T-helper 1 cell treated with Interleukin-12 subunit alpha and Interleukin-12 subunit beta and Interleukin-4 antibody, amounts not matched to agents 30 μg/mL and 1 μg/mL, for 36 hours (primary cell): Measurements from ENCODE around the gene SLC16A6.
"Not testable (repeated sequence)": the region's sequence is repeated elsewhere in the genome, so short reads cannot be mapped to it uniquely, and the experiment has no call there.

ENCODE experiments used
- H3K27ac Mint-ChIP-seq: one replicate; pipeline ENCODE4 v1.8.0; 2021; ENCODE audit warnings: mild to moderate bottlenecking, mixed read lengths
- H3K27me3 Mint-ChIP-seq: one replicate; pipeline ENCODE4 v1.8.0; 2021; ENCODE audit warnings: low read depth, mixed read lengths
- H3K36me3 Mint-ChIP-seq: one replicate; pipeline ENCODE4 v1.8.0; 2021; ENCODE audit warnings: low read depth, mixed read lengths
- H3K4me1 Mint-ChIP-seq: one replicate; pipeline ENCODE4 v1.8.0; 2021; ENCODE audit warnings: low read depth, mixed read lengths
- H3K4me3 Mint-ChIP-seq: one replicate; pipeline ENCODE4 v1.8.0; 2021; ENCODE audit warnings: mild to moderate bottlenecking, moderate library complexity, mixed read lengths
- H3K9me3 Mint-ChIP-seq: one replicate; pipeline ENCODE4 v1.8.0; 2021; ENCODE audit warnings: mixed read lengths

SLC16A6 gene

DNA sequence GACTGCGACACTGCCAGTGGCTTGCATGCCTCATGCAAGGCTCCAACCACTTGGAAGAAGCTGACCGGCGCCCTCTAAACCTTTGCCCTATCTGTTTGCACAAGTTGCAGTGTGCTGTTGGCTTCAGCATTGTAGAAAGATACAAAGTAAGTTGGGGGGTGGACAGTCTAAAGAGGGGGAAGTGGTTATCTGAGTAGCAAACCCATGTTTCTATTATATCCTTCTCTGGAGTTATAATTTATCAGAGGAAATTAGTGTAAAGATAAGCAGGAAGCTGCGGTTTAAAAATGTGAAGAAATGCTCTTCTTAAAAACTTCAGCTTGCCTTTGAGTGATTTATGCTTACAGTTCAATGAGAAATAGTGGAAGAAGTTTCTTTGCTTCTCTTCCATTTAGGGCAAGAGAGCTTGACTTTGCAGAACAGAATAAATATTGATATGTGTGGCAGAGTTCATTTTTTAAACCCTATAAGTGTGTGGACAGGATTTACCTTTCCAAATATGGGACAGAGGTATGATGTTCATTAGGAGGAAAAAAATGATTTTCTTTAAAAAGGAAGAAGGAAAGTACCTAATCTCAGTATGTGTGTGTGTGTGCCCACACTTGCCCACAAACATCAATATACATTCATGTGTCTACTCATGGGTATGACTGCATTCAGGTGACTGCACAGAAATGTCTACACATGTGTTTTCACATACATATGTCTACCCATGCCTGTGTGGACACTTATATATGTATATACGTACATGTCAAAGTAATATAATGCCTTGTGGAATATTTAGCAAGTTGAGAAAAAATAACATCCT is 35.0 kb downstream of the SLC16A6 start:
- Mint-ChIP-seq H3K36me3 (peaks cover 56% of the 10 kb centered on the region), H3K4me3 (peak overlapping the region; percentile 16), H3K9me3 (no peaks in the 10 kb centered on the region), H3K4me1 (peaks cover 70% of the 10 kb centered on the region), H3K27me3 (no peaks in the 10 kb centered on the region), H3K27ac (peak overlapping the region; percentile 87)

DNA sequence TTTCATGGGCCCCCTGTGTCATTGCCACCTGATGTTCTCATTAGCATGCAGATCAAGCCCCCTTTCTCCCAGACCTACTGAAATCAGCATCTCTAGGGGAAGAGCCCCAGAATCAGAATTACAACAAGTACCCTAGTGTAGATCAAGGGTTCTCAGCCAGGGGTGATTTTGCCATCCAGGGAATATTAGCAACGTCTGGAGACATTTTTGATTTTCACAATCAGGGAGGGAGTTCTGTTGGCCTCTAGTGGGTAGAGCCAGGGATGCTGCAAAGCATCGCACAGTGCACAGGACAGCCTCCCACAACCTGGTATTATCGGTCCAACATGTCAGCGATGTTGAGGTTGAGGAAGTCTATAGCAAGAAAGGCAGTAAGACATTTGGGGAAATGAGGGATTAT is 35.8 kb downstream of the SLC16A6 start:
- peak overlapping the region; percentile 87 for H3K27ac Mint-ChIP-seq
- peaks cover 55% of the 10 kb centered on the region for H3K36me3 Mint-ChIP-seq
- no peaks in the 10 kb centered on the region for H3K9me3 Mint-ChIP-seq
- H3K4me1 Mint-ChIP-seq = peaks cover 67% of the 10 kb centered on the region
- no peaks in the 10 kb centered on the region for H3K27me3 Mint-ChIP-seq
- H3K4me3 Mint-ChIP-seq = no peak overlapping the region

DNA sequence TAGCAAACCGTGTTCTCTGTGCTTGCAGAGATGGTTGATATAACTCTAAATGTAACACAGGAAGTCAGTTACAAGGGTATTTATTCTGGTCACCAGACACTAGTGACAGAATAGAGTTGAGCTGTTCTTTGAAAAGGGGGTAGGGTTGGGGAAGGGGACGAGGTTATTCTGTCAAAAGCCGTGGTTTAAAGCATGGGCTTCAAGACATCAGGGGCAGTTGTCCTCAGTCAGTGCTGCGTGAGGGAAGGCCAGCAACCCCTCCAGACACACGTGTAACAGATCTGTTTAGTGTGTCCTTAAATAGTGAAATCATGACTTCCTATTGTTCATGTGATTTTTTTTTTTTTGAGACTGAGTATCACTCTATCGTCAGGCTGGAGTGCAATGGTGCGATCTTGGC is 37.5 kb downstream of the SLC16A6 start:
- peak overlapping the region; percentile 71 for H3K27ac Mint-ChIP-seq
- peaks cover 57% of the 10 kb centered on the region for H3K36me3 Mint-ChIP-seq
- peak overlapping the region; percentile 32 for H3K4me3 Mint-ChIP-seq
- not testable (repeated sequence) for H3K27me3 Mint-ChIP-seq, H3K9me3 Mint-ChIP-seq
- peaks cover 70% of the 10 kb centered on the region for H3K4me1 Mint-ChIP-seq

DNA sequence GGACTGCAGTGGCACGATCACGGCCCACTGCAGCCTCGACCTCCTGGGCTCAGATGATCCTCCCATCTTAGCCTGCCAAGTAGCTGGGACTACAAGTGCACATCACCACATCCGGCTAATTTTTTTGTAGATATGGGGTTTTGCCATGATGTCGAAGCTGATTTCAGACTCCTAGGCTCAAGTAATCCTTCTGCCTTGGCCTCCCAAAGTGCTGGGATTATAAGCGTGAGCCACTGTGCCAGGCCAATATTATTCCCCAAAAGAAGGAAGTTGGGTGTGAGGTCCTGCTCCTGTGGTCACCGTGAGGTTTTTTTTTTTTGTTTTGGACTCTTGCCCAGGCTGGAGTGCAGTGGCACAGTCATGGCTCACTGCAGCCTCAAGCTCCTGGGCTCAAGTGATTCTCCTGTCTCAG is 41.6 kb downstream of the SLC16A6 start:
- Mint-ChIP-seq H3K9me3 (no peaks in the 10 kb centered on the region), H3K27me3 (no peaks in the 10 kb centered on the region), H3K4me3 (peak overlapping the region; percentile 89), H3K27ac (peak overlapping the region; percentile 94), H3K36me3 (peaks cover 33% of the 10 kb centered on the region), H3K4me1 (peaks cover 54% of the 10 kb centered on the region)

- Mint-ChIP-seq H3K4me1 (peaks cover 49% of the 10 kb centered on the region), H3K27ac (peak overlapping the region; percentile 94), H3K9me3 (no peaks in the 10 kb centered on the region), H3K36me3 (peaks cover 30% of the 10 kb centered on the region), H3K27me3 (no peaks in the 10 kb centered on the region), H3K4me3 (peak overlapping the region; percentile 89)
Measured at GRCh38 chr17:68248891-68249290, 42.0 kb downstream of the SLC16A6 start.

- Mint-ChIP-seq H3K27me3 (no peaks in the 10 kb centered on the region), H3K4me3 (peak overlapping the region; percentile 89), H3K4me1 (peaks cover 43% of the 10 kb centered on the region), H3K36me3 (peaks cover 33% of the 10 kb centered on the region), H3K9me3 (no peaks in the 10 kb centered on the region), H3K27ac (peak overlapping the region; percentile 94)
Measured at GRCh38 chr17:68248199-68248825, 42.6 kb downstream of the SLC16A6 start.

DNA sequence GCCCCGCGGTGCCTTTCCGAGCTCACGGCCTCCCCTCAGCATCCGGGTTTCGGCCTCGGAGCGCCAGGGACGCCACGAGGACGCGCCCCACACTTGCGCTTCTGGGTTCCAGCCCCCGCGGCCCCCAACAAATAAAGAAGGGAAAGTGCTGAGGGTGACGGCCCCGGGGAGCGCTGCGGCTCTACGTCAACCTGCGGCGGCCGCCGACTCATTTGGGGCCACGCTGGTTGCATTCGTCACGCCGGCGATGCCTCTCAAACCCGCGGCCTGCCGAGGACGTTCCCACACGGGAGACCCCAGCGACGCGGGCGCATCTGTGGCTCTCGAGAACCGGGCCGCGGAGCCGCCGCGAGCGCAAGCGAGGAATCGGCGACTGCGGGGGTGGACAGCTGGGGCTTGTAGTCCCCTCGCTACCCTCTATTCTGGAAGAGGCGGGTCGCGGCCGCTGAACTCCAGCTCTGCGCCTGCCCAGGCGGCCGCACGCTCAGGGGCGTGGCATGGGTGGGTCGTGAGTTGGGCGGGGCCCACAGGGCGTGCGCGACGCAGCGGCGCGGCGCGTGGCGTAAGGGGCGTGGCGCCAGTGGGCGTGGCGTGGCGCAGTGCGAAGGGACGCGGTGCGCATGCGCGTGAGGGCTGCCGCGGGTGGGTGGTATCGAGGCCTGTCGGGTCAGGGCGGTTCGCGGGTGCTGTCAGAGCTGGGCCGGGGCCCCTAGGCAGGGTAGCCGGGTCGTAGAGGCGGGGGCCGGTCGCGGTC is 43.3 kb downstream of the SLC16A6 start, which contains the start of gene AMZ2:
Gene AMZ2, plus strand, starts transcription at position 599 of the 754 bp plus-strand sequence. CDS start 2,145 bp downstream, outside the sequence.
- H3K27me3 Mint-ChIP-seq = no peaks in the 10 kb centered on the region
- H3K36me3 Mint-ChIP-seq = peaks cover 28% of the 10 kb centered on the region
- H3K27ac Mint-ChIP-seq = peak within 1 kb of the TSS; percentile 94
- H3K4me3 Mint-ChIP-seq = peak within 1 kb of the TSS; percentile 89
- H3K9me3 Mint-ChIP-seq = no peaks in the 10 kb centered on the region
- peaks cover 37% of the 10 kb centered on the region for H3K4me1 Mint-ChIP-seq

GRCh38 chr17:68246271-68247028 is 44.5 kb downstream of the SLC16A6 start:
- H3K27me3 Mint-ChIP-seq = no peaks in the 10 kb centered on the region
- peaks cover 23% of the 10 kb centered on the region for H3K36me3 Mint-ChIP-seq
- H3K4me1 Mint-ChIP-seq = peaks cover 33% of the 10 kb centered on the region
- peak overlapping the region; percentile 94 for H3K27ac Mint-ChIP-seq
- no peaks in the 10 kb centered on the region for H3K9me3 Mint-ChIP-seq
- peak overlapping the region; percentile 78 for H3K4me3 Mint-ChIP-seq

GRCh38 chr17:68239632-68240366 is 51.1 kb downstream of the SLC16A6 start:
- no peaks in the 10 kb centered on the region for H3K9me3 Mint-ChIP-seq
- peaks cover 12% of the 10 kb centered on the region for H3K36me3 Mint-ChIP-seq
- H3K27ac Mint-ChIP-seq = peak overlapping the region; percentile 96
- H3K4me1 Mint-ChIP-seq = peaks cover 47% of the 10 kb centered on the region
- H3K27me3 Mint-ChIP-seq = no peaks in the 10 kb centered on the region
- peak overlapping the region; percentile 79 for H3K4me3 Mint-ChIP-seq

GRCh38 chr17:68238871-68239253 is 52.1 kb downstream of the SLC16A6 start:
- peaks cover 48% of the 10 kb centered on the region for H3K4me1 Mint-ChIP-seq
- no peaks in the 10 kb centered on the region for H3K27me3 Mint-ChIP-seq
- H3K4me3 Mint-ChIP-seq = peak overlapping the region; percentile 79
- peak overlapping the region; percentile 96 for H3K27ac Mint-ChIP-seq
- no peaks in the 10 kb centered on the region for H3K9me3 Mint-ChIP-seq
- H3K36me3 Mint-ChIP-seq = peaks cover 10% of the 10 kb centered on the region

GRCh38 chr17:68238164-68238870 is 52.6 kb downstream of the SLC16A6 start:
- Mint-ChIP-seq H3K27ac (peak overlapping the region; percentile 96), H3K36me3 (peaks cover 6% of the 10 kb centered on the region), H3K9me3 (no peaks in the 10 kb centered on the region), H3K4me3 (peak overlapping the region; percentile 79), H3K27me3 (no peaks in the 10 kb centered on the region), H3K4me1 (peaks cover 48% of the 10 kb centered on the region)

DNA sequence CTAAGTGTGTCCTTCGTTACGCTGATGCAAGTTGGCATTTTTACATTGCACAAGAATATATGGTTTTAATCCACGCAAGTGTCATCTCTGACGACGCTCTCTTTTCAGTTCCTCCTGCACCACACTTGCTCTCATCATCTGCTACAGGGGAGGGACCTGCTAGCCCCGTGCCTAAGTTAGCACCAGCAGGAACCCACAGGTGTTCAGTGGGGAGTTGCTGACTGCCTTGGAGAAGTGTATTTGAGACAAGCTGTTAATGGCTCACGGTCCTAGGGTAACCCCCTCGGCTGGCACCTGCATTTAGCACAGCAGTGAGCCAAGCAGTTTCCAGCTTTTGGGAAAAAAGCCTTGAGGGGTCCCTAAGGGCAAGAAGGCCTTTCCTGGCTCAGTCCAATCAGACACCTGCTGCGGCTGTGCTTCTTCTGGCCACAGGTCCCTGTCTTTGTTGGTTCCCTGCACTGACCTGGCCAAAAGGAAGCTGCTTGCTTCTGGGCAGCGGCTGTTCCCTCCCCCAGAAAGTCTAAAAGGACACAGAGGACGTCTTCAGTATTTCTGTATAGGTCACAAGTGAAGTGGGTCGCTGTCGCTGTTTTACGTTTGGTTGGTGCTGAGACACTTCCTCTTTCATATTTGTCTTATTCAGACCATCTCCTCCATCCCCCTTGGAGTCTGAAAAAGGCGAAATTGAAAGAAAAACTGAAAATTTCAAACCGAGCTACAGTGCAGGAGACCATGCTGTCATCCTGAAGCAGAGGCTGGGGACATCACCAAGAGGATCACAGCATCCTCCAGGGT is 53.4 kb downstream of the SLC16A6 start:
- peak overlapping the region; percentile 96 for H3K27ac Mint-ChIP-seq
- H3K27me3 Mint-ChIP-seq, H3K36me3 Mint-ChIP-seq, H3K9me3 Mint-ChIP-seq: not testable (repeated sequence)
- H3K4me1 Mint-ChIP-seq = peaks cover 48% of the 10 kb centered on the region
- H3K4me3 Mint-ChIP-seq = peak overlapping the region; percentile 79
